Nephron (organoid): ENCODE measurements around the gene EDA.
"Not testable (repeated sequence)": the region's sequence is repeated elsewhere in the genome, so short reads cannot be mapped to it uniquely, and the experiment has no call there.

ENCODE experiments used
- H3K27ac Mint-ChIP-seq, 3 experiments: 2 replicates each; pipeline ENCODE4 v1.8.0; 2020; ENCODE audit warnings: mixed read lengths in 3 of 3, mild to moderate bottlenecking in 2 of 3, moderate library complexity in 1 of 3
- H3K27me3 Mint-ChIP-seq: 2 replicates; pipeline ENCODE4 v1.8.0; 2021; ENCODE audit warnings: low read depth, mild to moderate bottlenecking, moderate library complexity, mixed read lengths
- H3K36me3 Mint-ChIP-seq: 2 replicates; pipeline ENCODE4 v1.8.0; 2020; ENCODE audit warnings: low read depth, mixed read lengths
- H3K4me1 Mint-ChIP-seq: 2 replicates; pipeline ENCODE4 v1.8.0; 2020; ENCODE audit warnings: mixed read lengths
- H3K4me3 Mint-ChIP-seq, 3 experiments: 2 replicates each; pipeline ENCODE4 v1.8.0; 2020; ENCODE audit warnings: mild to moderate bottlenecking in 3 of 3, mixed read lengths in 3 of 3, moderate library complexity in 2 of 3
- H3K9me3 Mint-ChIP-seq: 2 replicates; pipeline ENCODE4 v1.8.0; 2020; ENCODE audit warnings: mixed read lengths
- TF ChIP-seq, protein P1 (sequence below), 3 experiments: fragments of 200-600 bp; sonication (generic); IDR thresholded peaks; one replicate each; pipeline ENCODE4 v1.5.0; 2021; ENCODE audit warnings: antibody characterized with exemption in 3 of 3; ENCODE audit not compliant: unreplicated experiment in 3 of 3

Gene EDA

DNA sequence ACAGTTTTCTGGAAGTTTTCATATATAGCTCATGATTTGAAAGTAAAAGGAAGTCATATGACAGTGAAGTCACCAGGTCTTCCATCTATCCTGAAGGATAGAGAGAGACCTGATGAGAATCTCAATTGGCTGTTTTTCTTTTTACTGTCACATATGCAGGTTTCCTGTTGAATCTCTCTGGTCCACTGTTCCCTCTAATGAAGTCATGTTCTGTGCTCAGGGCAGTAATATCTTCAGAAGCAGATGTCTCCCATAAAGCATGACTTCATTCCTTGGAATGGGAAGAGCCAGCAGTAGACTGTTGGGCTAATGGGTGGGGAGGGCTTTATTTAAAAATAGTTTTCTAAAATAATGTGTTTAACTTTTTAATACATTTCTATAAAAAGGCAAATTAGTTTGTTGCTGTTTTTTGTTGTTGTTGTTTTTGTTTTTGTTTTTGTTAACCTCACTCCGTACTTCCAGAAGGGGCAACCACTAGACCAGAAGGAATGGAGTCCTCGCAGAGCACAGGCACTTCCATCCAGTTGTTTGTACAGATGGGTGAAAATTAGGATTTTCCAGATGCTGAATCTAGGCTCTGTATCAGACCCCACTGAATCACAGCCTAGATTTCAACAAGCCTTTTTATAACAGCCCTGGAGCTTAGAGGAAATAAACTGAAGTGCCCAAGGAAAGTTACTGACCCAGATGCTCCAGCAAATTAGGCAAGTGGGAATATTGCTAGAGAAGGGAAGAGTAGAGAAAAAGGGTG lies 379.6 kb downstream of the EDA start:
- no peak overlapping the region for H3K4me3 Mint-ChIP-seq
- H3K36me3 Mint-ChIP-seq, result no peaks in the 10 kb centered on the region
- no peaks in the 10 kb centered on the region for H3K4me1 Mint-ChIP-seq
- H3K9me3 Mint-ChIP-seq, result peaks cover 13% of the 10 kb centered on the region
- no peak overlapping the region for H3K27ac Mint-ChIP-seq
- TF ChIP-seq, protein P1, sequence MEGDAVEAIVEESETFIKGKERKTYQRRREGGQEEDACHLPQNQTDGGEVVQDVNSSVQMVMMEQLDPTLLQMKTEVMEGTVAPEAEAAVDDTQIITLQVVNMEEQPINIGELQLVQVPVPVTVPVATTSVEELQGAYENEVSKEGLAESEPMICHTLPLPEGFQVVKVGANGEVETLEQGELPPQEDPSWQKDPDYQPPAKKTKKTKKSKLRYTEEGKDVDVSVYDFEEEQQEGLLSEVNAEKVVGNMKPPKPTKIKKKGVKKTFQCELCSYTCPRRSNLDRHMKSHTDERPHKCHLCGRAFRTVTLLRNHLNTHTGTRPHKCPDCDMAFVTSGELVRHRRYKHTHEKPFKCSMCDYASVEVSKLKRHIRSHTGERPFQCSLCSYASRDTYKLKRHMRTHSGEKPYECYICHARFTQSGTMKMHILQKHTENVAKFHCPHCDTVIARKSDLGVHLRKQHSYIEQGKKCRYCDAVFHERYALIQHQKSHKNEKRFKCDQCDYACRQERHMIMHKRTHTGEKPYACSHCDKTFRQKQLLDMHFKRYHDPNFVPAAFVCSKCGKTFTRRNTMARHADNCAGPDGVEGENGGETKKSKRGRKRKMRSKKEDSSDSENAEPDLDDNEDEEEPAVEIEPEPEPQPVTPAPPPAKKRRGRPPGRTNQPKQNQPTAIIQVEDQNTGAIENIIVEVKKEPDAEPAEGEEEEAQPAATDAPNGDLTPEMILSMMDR (IDR thresholded peaks at IDR 0.05; ENCODE audit: unreplicated experiment in 3 of 3), result no peak
- H3K27me3 Mint-ChIP-seq, result no peaks in the 10 kb centered on the region

DNA sequence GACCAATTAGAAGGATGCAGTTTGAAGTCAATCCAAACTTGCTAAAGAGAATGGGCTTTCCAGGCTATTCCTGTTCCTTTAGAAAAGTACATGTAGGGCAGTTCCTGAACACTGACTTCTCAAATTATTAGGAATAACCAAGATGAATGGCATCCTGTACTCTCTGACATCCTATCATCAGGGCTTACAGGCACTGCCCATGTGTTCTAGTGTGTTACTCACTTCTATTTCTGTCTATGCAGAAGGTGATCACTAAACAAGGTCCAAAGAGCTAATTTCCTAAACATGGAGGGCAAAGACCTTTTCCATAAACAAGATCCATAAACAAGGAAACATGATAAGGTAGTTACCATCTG lies 380.2 kb downstream of the EDA start:
- H3K4me3 Mint-ChIP-seq, result no peak overlapping the region
- no peaks in the 10 kb centered on the region for H3K36me3 Mint-ChIP-seq
- peaks cover 13% of the 10 kb centered on the region for H3K9me3 Mint-ChIP-seq
- no peaks in the 10 kb centered on the region for H3K4me1 Mint-ChIP-seq
- TF ChIP-seq, protein P1 (IDR thresholded peaks at IDR 0.05; ENCODE audit: unreplicated experiment in 3 of 3), result no peak
- no peak overlapping the region for H3K27ac Mint-ChIP-seq
- H3K27me3 Mint-ChIP-seq, result no peaks in the 10 kb centered on the region

DNA sequence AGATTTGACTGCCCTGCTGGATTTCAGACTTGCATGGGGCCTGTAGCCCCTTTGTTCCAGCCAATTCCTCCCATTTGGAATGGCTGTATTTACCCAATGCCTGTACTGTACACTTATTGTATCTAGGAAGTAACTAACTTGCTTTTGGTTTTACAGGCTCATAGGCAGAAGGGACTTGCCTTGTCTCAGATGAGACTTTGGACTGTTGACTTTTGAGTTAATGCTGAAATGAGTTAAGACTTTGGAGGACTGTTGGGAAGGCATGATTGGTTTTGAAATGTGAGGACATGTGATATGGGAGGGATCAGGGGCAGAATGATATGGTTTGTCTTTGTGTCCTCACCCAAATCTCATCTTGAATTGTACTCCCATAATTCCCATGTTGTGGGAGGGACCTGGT lies 382.4 kb downstream of the EDA start:
- H3K36me3 Mint-ChIP-seq, H3K27me3 Mint-ChIP-seq, H3K4me3 Mint-ChIP-seq, H3K27ac Mint-ChIP-seq, H3K4me1 Mint-ChIP-seq: not testable (repeated sequence)
- peaks cover 13% of the 10 kb centered on the region for H3K9me3 Mint-ChIP-seq

DNA sequence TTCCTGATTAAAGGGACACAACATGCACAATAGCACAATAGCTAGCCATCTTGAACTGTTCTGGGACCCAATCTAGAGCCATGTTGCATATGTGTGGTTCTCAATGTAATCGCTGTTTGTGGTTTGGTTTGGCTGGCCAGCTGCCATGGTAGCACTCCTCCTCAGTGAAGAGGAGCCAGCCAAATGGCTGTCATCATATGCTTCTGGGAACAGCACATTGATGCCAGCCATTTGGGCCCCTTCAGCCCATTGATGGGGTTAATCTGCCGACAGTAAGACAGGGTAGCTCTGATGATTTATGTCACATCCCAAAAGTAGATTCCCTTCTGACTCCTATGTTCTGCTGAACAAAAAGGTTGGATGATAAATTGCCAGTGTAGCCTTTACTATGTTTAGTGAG lies 385.4 kb downstream of the EDA start:
- H3K4me1 Mint-ChIP-seq, result no peaks in the 10 kb centered on the region
- H3K4me3 Mint-ChIP-seq, result no peak overlapping the region
- H3K27ac Mint-ChIP-seq, result no peak overlapping the region
- TF ChIP-seq, protein P1 (IDR thresholded peaks at IDR 0.05; ENCODE audit: unreplicated experiment in 3 of 3), result no peak
- H3K36me3 Mint-ChIP-seq, result no peaks in the 10 kb centered on the region
- no peaks in the 10 kb centered on the region for H3K27me3 Mint-ChIP-seq
- H3K9me3 Mint-ChIP-seq, result peaks cover 13% of the 10 kb centered on the region

DNA sequence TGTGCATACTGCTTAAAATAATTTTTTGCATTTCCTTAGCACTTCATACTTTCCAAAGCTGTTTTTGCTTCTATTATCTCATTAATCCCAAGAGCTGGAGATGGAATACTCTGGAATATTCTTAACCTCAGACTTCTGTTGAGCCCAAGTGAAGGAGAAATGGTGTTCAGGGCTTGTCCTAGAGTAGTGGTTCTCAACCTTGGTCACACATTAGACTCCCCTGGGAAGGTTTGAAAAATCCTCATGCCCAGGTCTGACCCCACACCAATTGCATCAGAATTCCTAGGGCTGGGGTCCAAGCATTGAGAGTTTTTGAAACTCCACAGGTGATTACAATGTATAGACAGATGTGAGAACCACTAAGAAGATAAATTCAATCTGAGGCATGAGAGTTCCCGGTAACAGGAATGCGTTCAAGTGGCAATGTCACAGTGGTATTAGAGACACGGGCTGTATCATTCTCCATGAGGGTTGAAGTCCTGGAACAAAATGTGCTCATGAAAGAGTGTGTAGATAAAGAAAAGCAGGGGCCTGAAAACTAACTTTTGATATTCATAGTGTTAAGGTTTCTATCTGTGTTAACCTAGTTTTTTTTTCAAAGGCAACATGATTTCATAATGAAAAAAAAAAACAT lies 385.9 kb downstream of the EDA start:
- no peak overlapping the region for H3K4me3 Mint-ChIP-seq
- H3K4me1 Mint-ChIP-seq, result no peaks in the 10 kb centered on the region
- H3K27ac Mint-ChIP-seq, result no peak overlapping the region
- peaks cover 13% of the 10 kb centered on the region for H3K9me3 Mint-ChIP-seq
- no peaks in the 10 kb centered on the region for H3K36me3 Mint-ChIP-seq
- no peaks in the 10 kb centered on the region for H3K27me3 Mint-ChIP-seq
- TF ChIP-seq, protein P1 (IDR thresholded peaks at IDR 0.05; ENCODE audit: unreplicated experiment in 3 of 3), result no peak

DNA sequence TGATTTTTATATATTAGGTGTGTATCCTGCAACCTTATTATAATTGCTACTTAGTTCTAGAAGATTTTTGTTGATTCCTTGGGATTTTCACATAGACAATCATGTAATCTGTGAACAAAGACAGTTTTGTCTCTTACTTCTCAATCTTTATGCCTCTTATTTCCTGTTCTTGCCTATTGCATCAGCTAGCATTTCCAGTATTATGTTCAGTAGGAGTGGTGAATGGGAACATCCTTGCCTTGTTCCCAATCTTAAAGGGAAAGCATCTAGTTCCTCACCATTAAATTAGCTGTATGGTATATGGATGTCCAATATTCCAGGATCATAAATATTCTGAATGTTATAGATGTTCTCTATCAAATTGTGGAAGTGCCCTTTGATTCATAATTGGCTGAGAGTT lies 392.0 kb downstream of the EDA start:
- Mint-ChIP-seq H3K27me3 (no peaks in the 10 kb centered on the region), H3K27ac (no peak overlapping the region), H3K4me3 (no peak overlapping the region), H3K4me1 (no peaks in the 10 kb centered on the region), H3K36me3 (no peaks in the 10 kb centered on the region), H3K9me3 (no peaks in the 10 kb centered on the region)
- TF ChIP-seq, protein P1 (IDR thresholded peaks at IDR 0.05; ENCODE audit: unreplicated experiment in 3 of 3), result no peak
